NK-92 (cell line): ENCODE measurements around the gene ADSS1.
"Not testable (repeated sequence)": the region's sequence is repeated elsewhere in the genome, so short reads cannot be mapped to it uniquely, and the experiment has no call there.

Experiments
- DNase-seq: peaks from one replicate; lab custom pipeline; 2025; ENCODE audit not compliant: unreplicated experiment; lab: John Stamatoyannopoulos, UW

Gene ADSS1

DNA sequence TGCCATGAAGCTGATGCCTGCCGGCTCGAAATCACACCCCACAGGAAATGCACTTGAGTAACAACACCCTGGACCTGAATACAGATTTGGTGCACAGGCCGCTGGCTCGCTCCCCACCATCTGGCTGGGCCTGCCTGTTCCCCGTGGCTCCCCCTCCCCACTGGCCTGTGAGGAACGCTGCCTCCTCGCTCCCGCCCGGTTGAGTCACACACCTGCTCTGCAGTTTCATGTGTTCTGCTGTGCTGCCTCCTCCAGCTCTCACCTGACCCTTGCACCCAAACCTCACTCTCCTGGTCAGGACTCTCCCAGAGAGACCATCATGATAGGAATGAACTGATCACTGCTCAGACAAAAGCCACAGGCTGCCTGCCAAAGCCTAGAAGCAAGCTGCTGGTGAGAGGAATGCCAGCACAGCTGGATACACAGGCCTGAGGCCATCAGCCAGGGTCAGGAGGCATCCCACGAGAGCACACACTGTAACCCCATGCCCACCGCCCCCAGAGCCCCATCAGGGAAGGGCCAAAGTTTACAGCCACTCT lies 25.2 kb downstream of the ADSS1 start:
- DNase-seq, result no peak

DNA sequence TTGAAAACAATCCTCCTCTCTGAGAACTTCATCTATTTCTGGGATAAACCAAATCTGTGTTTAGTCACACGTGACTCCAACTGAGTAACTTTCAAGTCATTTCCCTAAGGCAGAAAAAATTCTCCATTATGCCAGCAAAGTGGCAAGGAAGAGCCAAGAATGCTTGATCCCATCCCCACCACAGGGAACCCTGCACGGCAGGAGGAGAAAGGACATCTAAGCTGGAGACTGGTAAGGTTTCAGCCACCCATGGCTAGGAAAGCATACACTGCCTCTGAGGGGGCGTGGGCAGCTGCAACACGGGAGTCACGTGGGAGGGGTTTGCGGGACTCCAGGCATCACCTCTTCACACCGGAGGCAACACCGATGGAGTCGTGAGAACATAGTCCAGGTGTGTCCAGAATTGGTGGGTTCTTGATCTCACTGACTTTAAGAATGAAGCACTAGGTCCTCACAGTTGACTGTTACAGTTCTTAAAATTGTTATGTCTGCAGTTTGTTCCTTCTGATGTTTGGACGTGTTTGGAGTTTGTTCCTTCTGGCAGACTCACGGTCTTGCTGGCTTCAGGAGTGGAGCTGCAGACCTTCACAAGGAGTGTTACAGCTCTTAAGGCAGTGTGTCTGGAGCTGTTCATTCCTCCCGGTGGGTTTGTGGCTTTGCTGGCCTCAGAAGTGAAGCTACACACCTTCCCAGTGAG lies 26.2 kb downstream of the ADSS1 start:
- no peak for DNase-seq

DNA sequence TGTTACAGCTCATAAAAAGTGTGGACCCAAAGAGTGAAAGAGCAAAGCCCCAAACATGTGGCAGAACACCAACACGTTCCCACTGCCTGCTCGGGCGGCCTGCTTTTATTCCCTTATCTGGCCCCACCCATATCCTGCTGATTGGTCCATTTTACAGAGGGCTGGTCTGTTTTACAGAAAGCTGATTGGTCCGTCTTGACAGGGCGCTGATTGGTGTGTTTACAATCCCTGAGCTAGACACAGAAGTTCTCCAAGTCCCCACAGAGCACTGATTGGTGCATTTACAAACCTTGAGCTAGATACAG lies 26.7 kb downstream of the ADSS1 start:
- not testable (repeated sequence) for DNase-seq

DNA sequence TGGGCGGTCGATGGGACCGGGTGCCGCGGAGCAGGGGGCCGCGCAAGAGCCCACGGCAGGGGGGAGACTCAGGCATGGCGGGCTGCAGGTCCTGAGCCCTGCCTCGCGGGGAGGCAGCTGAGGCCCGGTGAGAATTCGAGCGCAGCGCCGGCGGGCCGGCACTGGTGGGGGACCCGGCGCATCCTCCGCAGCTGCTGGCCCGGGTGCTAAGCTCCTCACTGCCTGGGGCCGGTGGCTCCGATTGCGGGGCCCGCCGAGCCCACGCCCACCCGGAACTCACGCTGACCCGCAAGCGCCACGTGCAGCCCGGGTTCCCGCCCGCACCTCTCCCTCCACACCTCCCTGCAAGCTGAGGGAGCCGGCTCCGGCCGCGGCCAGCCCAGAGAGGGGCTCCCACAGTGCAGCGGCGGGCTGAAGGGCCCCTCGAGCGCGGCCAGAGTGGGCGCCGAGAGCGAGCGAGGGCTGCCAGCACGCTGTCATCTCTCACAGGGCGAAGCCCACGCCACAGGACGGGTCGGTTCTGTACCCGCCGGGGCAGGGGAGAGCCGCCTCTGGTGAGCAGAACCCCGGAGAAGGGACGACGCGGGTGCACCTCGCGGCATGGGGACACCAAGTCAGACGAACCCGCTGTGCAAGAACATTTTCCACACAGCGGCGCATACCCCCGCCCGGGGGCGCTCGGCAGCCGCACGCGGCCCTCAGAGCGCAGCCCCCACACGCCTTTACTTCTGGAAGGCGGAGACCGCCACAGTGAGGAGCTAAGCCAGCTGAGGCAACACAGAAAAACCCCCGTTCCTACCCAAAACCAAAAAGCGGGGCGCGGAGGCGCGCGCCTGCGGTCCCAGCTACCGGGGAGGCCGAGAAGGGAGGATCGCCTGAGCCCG lies 27.8 kb downstream of the ADSS1 start:
- DNase-seq, result no peak

DNA sequence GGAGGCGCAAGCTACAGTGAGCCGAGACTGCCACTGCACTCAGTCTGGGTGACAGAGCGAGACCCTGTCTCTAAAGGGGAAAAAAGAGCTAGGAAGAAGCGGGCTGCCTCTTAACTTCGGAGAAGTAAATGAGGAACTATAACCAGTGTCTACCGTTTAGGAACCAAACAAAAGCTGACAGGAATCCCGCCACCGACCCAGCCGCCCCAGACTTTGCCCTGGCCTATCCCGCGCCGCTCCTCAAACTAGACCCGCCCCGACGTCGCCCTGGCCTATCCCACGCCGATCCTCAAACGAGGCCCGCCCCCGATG lies 28.4 kb downstream of the ADSS1 start:
- DNase-seq, result no peak

DNA sequence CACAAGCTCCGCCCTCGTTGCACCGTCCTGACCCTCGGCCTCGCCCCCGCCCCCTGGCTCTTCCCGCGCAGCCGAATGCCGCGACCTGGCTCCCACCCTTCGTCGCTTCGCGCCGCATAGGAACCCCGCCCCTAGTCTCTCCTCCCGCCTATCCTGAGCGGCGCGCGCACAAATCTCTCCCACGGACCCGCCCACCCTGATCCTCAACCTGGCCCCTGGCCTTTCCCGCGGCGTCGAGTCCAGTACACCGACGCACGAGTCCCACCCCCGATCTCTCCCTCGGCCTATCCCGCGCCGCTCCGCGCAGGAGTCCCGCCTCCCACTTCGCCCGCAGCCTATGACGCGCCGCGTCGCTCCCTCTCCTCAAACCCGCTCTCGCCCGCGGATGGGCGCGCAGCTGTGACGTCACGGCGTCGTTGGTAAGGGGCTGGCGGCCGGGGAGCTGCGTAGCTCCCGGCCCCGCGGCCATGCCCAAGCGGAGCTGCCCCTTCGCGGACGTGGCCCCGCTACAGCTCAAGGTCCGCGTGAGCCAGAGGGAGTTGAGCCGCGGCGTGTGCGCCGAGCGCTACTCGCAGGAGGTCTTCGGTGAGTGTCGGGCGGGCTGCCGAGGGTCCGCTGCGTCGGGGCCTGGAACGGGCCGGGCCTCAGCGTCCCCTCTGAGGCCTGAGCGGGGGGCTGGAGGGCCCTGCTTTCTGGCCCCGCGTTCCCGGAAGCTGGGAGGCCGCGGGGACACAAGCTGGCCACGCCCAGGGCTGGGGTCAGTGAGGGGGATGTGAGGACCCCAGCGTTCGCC lies 28.9 kb downstream of the ADSS1 start, which contains the start of gene SIVA1:
Gene SIVA1, plus strand, starts transcription at position 413 of the 793 bp plus-strand sequence. Its CDS starts 55 bp downstream, at position 468.
- peak; percentile 100 for DNase-seq

DNA sequence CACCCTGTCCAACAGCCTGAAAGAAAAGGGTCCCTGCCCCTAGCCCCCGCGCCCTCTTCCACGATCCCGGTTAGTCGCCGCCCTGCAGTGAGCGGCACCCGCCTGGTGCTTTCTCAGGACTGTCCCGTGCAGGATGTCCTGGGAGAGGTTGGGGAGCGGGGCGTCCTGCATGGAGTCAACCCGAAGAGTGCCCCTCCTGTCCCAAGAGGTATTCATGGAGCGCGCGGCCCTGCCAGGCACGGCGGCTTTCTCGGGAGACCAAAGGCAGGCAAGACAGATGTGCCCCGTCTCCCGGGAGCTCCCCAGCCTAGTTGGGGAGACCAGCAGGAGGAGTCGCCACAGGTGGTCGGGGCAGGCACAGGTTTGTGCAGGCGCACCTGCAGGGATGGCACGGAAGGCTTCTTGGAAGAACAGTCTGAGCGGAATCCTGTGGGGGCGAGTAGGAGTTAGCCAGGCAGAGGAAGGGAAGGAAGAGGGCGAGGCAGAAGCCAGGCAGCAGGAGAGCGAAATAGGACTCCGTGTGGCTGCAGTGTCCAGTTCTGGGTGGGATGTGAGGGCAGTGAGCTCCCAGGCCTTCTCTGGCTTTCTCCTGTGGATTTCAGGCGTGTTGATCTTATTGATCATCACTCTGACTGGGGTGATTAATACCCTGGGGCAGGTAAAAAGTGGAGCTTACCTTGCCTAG lies 29.6 kb downstream of the ADSS1 start:
- DNase-seq, result no peak

DNA sequence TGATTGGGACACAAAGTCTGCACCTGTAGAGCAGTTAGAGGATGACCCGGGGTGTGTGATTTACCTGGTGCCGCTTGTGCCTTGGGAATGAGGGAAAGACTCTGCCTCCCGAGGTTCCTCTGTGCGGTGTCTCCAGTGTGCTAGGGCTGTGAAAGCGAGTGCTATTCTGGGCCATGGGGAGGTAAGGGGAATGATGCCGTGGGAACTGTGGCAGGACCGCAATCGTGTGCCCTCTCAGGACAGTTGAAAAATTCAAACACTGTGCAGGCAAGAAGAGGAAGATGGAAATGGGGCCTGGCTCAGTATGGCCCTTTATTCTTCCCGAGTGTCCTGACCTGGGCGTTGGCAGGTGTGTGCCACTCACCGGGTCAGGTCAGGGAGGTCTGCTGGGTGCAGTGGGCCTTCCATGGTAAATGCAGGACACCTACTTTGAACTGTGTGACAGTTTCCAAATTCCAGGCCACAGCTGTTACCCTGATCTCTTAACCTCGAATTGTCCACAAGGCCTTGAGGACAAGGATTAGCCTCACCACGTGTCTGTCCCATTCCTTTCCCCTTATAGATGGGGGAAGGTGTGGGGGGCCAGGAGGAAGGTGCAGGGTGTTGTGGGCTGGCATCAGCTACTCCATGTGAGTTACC lies 30.3 kb downstream of the ADSS1 start:
- DNase-seq, result no peak

DNA sequence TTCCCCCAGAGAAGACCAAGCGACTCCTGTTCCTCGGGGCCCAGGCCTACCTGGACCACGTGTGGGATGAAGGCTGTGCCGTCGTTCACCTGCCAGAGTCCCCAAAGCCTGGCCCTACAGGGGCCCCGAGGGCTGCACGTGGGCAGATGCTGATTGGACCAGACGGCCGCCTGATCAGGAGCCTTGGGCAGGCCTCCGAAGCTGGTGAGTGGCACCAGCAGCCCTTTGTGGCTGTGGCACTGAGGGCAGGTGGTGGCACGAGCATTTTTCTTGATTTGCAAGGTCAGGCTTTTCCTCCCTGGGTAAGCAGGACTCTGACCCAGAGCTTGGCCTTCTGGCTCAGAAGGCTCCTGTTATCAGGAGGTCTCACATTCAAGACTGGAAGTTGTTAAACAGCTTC lies 31.6 kb downstream of the ADSS1 start:
- DNase-seq, result no peak

DNA sequence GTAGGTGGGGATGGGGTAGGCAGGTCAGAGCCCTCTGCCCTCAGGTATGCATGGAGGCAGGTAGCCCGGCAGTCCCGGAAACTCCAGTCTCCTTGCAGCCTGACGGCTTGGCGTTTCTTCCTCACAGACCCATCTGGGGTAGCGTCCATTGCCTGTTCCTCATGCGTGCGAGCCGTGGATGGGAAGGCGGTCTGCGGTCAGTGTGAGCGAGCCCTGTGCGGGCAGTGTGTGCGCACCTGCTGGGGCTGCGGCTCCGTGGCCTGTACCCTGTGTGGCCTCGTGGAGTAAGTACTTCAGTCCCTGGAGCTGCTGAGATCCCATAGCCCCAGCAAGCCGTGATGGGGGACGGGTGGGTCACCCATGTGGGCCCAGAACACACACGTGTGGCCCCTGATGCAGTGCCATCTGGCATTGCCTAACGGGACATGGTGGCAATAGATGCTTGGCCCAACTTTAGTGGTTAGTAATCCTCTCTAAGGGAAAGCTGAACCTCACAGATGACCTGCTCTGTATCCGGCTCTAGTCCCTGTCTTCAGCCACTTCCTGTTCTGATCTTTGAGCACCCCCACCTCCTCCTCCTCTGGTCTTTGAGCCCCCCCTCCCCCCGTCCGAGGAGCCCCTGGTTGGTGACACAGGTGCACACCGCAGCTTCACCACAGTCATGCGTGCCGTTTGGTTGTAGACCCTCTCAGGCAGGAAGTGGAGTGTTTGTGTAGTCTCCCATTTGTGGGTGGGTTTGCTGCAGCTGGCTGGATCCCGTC lies 32.6 kb downstream of the ADSS1 start:
- DNase-seq, result no peak

DNA sequence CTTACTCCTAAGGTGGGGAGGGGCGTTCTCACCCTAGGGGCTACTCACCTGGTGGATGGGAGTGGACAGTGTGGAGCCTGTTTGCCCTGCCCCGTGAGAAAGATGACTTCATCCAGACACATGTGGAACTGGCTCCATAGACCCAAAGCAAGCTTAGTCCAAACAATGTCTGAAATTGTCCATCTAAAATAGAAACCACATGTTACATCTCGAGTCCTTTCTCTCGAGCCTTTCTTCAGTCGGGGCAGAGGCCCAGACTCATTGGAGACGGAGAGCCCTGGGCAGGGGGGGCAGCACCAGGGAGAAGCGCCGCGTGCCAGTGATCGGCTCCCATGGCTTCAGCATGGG lies 33.2 kb downstream of the ADSS1 start:
- DNase-seq, result no peak

DNA sequence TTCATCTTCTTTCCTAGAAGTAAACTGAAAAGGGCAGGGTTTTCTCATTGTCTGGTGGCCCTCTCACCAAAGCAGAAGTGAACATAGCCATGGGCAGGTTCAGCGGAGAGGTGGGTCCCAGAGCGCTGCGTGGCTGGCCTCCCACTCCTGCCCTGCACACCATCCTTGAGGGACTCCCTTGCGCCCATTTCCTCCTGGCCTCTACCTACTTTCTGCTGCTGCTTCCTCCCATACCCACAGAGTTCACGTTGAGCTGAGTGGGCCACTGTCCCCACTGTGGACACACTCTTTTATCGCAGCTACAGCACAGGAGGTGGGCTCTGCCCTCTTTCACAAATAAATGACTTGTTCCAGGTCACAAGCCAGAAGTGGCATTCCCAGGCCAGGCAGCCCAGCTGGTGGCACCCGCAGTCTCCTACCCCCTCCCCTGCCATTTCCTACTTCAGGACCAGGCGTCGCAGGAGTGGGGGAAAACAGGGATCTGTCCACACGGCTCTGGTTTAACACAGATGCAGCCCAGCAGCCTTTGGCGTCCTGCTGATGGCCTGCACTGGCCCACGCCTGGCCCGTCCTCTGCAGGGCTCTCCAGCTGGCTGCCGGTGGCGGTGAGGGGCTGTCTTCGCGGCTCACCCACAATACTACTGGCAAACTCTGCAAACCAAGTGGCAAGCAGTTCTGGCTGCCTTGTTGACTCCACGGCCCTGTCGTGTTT lies 33.8 kb downstream of the ADSS1 start:
- no peak for DNase-seq

DNA sequence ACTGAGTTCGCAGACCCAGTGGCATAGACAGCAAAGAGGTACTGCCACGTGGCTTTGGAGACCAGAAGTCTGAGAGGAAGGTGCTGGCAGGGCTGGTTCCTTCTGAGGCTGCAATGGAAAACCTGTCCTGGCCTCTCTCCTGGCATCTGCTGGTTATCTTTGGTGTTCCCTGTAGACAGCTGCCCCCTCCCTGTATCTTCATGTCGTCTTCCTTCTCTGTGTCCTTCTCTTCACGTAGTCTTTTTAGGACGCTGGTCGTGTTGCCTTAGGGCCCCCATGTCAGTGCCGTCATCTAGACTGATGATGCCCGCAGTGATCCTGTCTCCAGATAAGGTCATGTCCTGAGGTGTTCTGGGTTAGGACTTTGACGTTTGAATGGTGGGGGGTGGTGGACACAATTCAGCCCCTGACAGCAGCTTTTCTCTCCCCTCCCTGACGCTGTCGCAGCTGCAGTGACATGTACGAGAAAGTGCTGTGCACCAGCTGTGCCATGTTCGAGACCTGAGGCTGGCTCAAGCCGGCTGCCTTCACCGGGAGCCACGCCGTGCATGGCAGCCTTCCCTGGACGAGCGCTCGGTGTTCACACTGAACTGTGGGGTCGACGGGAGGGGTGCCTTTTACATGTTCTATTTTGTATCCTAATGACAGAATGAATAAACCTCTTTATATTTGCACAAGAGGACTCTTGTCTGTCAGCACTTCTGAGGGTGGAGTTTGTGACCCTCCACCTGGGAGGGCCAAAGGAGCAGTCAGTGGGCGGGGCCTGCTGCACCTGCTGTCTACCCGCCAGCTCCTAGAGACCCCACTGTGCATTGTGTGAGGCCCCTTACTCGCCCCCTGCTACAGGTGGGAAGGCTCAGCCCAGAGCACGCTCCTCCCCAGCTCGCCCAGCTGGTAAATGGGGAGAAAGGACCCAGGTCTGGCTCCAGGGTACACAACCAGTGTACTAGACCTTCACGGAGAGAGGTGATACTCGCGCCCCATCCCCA lies 35.2 kb downstream of the ADSS1 start:
- no peak for DNase-seq

DNA sequence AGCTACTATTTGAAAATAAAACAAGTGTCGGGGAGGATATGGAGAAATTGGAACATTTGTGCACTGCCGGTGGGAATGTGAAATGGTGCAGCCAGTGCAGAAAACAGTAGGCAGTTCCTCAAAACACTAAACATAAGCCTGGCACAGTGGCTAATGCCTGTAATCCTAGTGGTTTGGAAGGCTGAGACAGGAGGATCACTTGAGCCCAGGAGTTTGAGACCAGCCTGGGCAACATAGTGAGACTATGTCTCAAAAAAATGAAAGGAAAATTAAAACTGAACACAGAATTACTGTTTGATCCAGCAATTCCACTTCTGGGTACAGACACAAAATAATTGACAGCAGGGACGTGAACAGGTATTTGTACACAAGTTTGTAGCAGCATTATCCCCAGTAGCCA lies 41.5 kb downstream of the ADSS1 start:
- DNase-seq, result no peak

DNA sequence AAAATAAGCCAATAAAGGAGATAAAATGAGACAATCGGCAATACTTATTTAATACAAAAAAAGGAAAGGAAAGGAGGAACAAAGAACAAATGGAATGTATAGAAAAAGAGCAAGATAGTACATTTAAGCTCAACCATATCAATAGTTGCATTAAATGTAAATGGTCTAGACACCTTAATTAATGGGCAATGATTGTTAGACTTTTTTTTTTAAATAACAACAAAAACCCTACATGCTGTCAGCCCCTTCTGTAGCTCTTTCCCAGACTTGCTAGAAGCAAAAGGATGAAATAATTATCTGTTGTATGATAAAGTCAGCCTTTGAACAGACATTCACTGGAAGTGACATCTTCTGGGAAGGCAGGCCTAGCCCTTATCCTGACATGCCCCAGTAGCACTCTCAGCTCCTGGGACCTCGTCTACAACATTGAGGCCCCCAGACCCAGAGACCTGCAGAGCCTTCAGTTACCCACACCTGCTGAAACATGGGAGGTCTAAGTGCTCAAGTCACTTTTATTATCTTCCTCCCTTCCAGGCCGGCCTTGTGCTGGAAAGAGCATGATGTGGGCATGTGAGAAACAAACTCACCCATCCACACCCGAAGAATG lies 42.3 kb downstream of the ADSS1 start:
- DNase-seq, result no peak

DNA sequence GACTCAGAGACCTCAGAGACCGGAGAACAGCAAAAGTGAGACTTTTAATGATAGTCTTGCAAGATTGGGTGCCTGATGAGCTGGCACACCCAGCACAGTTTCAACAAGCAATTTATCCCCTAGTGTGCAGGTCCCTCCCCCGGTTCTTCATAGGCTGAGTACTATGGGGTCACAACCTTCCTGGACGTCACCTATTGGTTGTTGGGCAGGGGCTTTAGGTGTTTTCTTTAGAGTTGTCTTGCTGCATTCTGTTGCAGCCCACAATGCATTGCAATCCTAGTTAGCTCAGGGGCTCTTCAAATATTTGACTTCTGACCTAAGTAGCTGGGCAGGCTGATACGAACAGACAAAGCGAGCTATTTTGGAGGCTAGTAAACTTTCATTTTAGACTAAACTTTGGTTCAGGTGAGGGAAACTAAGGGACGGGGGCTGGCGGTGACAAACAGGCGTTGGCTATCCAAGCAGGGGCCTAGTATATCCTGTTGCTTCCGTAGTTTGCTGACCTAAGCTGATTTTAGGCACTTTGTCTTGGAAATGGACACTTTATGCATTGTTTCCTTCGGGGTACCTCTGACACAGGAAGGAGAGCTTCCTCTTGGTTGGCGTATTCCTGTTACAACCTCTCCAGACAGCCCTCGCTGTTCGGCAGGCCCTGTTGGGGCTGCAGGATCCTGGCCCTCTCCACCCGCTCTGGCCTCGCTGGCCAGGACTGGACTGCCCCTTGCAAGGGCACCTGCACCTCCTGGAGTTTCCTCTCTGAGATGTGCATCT lies 43.0 kb downstream of the ADSS1 start:
- no peak for DNase-seq

DNA sequence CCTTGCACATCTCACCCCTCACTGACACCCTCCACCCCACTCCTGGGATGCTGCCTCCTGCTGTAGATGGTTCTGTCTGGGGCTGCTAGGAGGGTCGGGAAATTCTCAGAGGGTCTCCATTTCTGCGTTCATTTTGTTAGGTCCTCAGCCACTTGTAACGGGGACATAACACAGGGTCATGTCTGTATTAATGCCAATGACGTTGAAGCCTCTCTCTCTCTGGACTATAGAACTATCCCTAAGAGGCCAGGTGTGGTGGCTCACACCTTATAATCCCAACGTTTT lies 43.5 kb downstream of the ADSS1 start:
- DNase-seq, result no peak
